H9 (cell line): ENCODE data around the gene VANGL2. TPM values are rescaled to one million over a fixed set of nuclear protein-coding genes. Genes with fewer than 3 reads are reported as not detected.

Experiments
- DNase-seq: peaks from one replicate; pipeline ENCODE4 v3.0.0-alpha.2; 2017
- H2AFZ ChIP-seq: one replicate; pipeline ENCODE4 v1.6.1; 2013; ENCODE audit warnings: mild to moderate bottlenecking, low read length, control low read depth, moderate library complexity
- H2AK5ac ChIP-seq: 2 replicates; pipeline ENCODE4 v1.6.1; 2013; ENCODE audit warnings: low read length, control low read depth, mixed read lengths; ENCODE audit not compliant: insufficient read length
- H2BK120ac ChIP-seq: one replicate; pipeline ENCODE4 v1.6.1; 2013; ENCODE audit warnings: low read depth, mild to moderate bottlenecking, low read length, control low read depth, inconsistent platforms; ENCODE audit not compliant: poor library complexity, severe bottlenecking
- H2BK12ac ChIP-seq: 2 replicates; pipeline ENCODE4 v1.6.1; 2013; ENCODE audit warnings: low read length, control low read depth, mixed read lengths, low read depth; ENCODE audit not compliant: insufficient read length
- H2BK15ac ChIP-seq: 2 replicates; pipeline ENCODE4 v1.6.1; 2013; ENCODE audit warnings: low read depth, low read length, control low read depth
- H2BK20ac ChIP-seq: one replicate; pipeline ENCODE4 v1.6.1; 2013; ENCODE audit warnings: low read depth, mild to moderate bottlenecking, low read length, control low read depth, inconsistent platforms; ENCODE audit not compliant: poor library complexity, severe bottlenecking
- H2BK5ac ChIP-seq: 2 replicates; pipeline ENCODE4 v1.6.1; 2013; ENCODE audit warnings: low read length, control low read depth, mixed read lengths; ENCODE audit not compliant: insufficient read length
- H3K14ac ChIP-seq: 2 replicates; pipeline ENCODE4 v1.6.1; 2013; ENCODE audit warnings: low read length, control low read depth; ENCODE audit not compliant: insufficient read depth
- H3K18ac ChIP-seq: 2 replicates; pipeline ENCODE4 v1.6.1; 2013; ENCODE audit warnings: low read depth, mild to moderate bottlenecking, mixed read lengths, low read length, control low read depth; ENCODE audit not compliant: insufficient read length
- H3K23ac ChIP-seq: 2 replicates; pipeline ENCODE4 v1.6.1; 2013; ENCODE audit warnings: low read length, control low read depth, mixed read lengths, low read depth; ENCODE audit not compliant: insufficient read length
- H3K23me2 ChIP-seq: 2 replicates; pipeline ENCODE4 v1.6.1; 2013; ENCODE audit warnings: low read depth, mild to moderate bottlenecking, mixed read lengths, low read length, control low read depth; ENCODE audit not compliant: insufficient read length, poor library complexity, severe bottlenecking
- H3K27ac ChIP-seq: 2 replicates; pipeline ENCODE4 v1.5.1; 2013; ENCODE audit warnings: low read length, control low read depth, mixed read lengths, low read depth; ENCODE audit not compliant: insufficient read length
- H3K27me3 ChIP-seq: 2 replicates; pipeline ENCODE4 v1.6.1; 2013; ENCODE audit warnings: low read length, control low read depth, inconsistent platforms; ENCODE audit not compliant: insufficient read depth
- H3K4ac ChIP-seq: 2 replicates; pipeline ENCODE4 v1.6.1; 2013; ENCODE audit warnings: low read depth, mild to moderate bottlenecking, control low read depth, inconsistent platforms, low read length, moderate library complexity
- H3K4me1 ChIP-seq: 2 replicates; pipeline ENCODE4 v1.6.1; 2013; ENCODE audit warnings: low read length, control low read depth, inconsistent platforms; ENCODE audit not compliant: insufficient read depth
- H3K4me2 ChIP-seq: 2 replicates; pipeline ENCODE4 v1.6.1; 2013; ENCODE audit warnings: low read length, control low read depth, mixed read lengths; ENCODE audit not compliant: insufficient read length, insufficient read depth
- H3K56ac ChIP-seq: 2 replicates; pipeline ENCODE4 v1.6.1; 2013; ENCODE audit warnings: low read depth, mild to moderate bottlenecking, mixed read lengths, low read length, control low read depth; ENCODE audit not compliant: insufficient read length
- H3K79me1 ChIP-seq: 2 replicates; pipeline ENCODE4 v1.6.1; 2013; ENCODE audit warnings: low read depth, mild to moderate bottlenecking, moderate library complexity, low read length, control low read depth, inconsistent platforms; ENCODE audit not compliant: insufficient read depth, poor library complexity, severe bottlenecking
- H3K79me2 ChIP-seq: 2 replicates; pipeline ENCODE4 v1.6.1; 2013; ENCODE audit warnings: low read length, control low read depth, inconsistent platforms; ENCODE audit not compliant: insufficient read depth
- H3K9ac ChIP-seq: 2 replicates; pipeline ENCODE4 v1.6.1; 2013; ENCODE audit warnings: low read length, control low read depth, mixed read lengths; ENCODE audit not compliant: insufficient read length; ENCODE audit errors: extremely low read depth
- H3K9me3 ChIP-seq: one replicate; pipeline ENCODE4 v1.6.1; 2013; ENCODE audit warnings: low read depth, low read length, inconsistent platforms; ENCODE audit not compliant: control insufficient read depth
- H3T11ph ChIP-seq: one replicate; pipeline ENCODE4 v1.6.1; 2013; ENCODE audit warnings: mild to moderate bottlenecking, low read length, control low read depth, inconsistent platforms
- H4K20me1 ChIP-seq: one replicate; pipeline ENCODE4 v1.6.1; 2013; ENCODE audit not compliant: control insufficient read depth, insufficient read length, insufficient read depth
- H4K5ac ChIP-seq: 2 replicates; pipeline ENCODE4 v1.6.1; 2013; ENCODE audit warnings: low read depth, mild to moderate bottlenecking, mixed read lengths, low read length, control low read depth; ENCODE audit not compliant: insufficient read length
- H4K8ac ChIP-seq: replicated peaks from 2 replicates; pipeline ENCODE4 v1.6.1; 2013; ENCODE audit warnings: low read length, control low read depth, mixed read lengths, low read depth; ENCODE audit not compliant: insufficient read length
- H4K91ac ChIP-seq: 2 replicates; pipeline ENCODE4 v1.6.1; 2013; ENCODE audit warnings: low read depth, mild to moderate bottlenecking, moderate library complexity, mixed read lengths, low read length, control low read depth; ENCODE audit not compliant: insufficient read length
- H3K27ac Mint-ChIP-seq, 3 experiments: 2 replicates in 2 of 3; 3 replicates in 1 of 3; pipeline ENCODE4 v1.8.0; 2020 to 2021; ENCODE audit warnings: mixed read lengths in 3 of 3, mild to moderate bottlenecking in 1 of 3, moderate library complexity in 1 of 3
- H3K27me3 Mint-ChIP-seq: 2 replicates; pipeline ENCODE4 v1.8.0; 2021; ENCODE audit warnings: low read depth, mild to moderate bottlenecking, moderate library complexity, mixed read lengths
- H3K36me3 Mint-ChIP-seq, 3 experiments: 2 replicates in 2 of 3; 3 replicates in 1 of 3; pipeline ENCODE4 v1.8.0; 2020 to 2021; ENCODE audit warnings: low read depth in 3 of 3, mixed read lengths in 3 of 3; ENCODE audit not compliant: insufficient read depth in 1 of 3
- H3K4me1 Mint-ChIP-seq, 2 experiments: 2 replicates each; pipeline ENCODE4 v1.8.0; 2020; ENCODE audit warnings: mixed read lengths in 2 of 2
- H3K4me3 Mint-ChIP-seq, 2 experiments: 2 replicates in 1 of 2; 3 replicates in 1 of 2; pipeline ENCODE4 v1.8.0; 2020 to 2021; ENCODE audit warnings: mild to moderate bottlenecking in 2 of 2, mixed read lengths in 2 of 2, moderate library complexity in 1 of 2
- H3K9me3 Mint-ChIP-seq, 2 experiments: 2 replicates in 1 of 2; 3 replicates in 1 of 2; pipeline ENCODE4 v1.8.0; 2020; ENCODE audit warnings: mild to moderate bottlenecking in 2 of 2, mixed read lengths in 2 of 2, moderate library complexity in 1 of 2
- WGBS: extraction: QIAGEN DNeasy Blood & Tissue Kit; methylation state at CpG from one replicate; pipeline ENCODE4 v1.1.7; 2013; ENCODE audit warnings: missing lambda C conversion rate, low lambda C conversion rate, mixed read lengths; ENCODE audit not compliant: insufficient read length; ENCODE audit errors: extremely low coverage; 5-methylcytosine and 5-hydroxymethylcytosine counted together
- total RNA-seq: library from RNA; stranded (reverse); gene quantifications from 2 replicates; pipeline ENCODE4 v1.2.1, GENCODE V29; 2021
- TF ChIP-seq, protein P1 (sequence below): fragments of 200-600 bp; sonication (generic); conservative IDR thresholded peaks from 3 replicates; pipeline ENCODE4 v1.8.0; 2021; ENCODE audit warnings: antibody characterized with exemption, mild to moderate bottlenecking

VANGL2 gene
- total RNA-seq, 1 experiment from 2014 or later: 58.5 TPM

DNA sequence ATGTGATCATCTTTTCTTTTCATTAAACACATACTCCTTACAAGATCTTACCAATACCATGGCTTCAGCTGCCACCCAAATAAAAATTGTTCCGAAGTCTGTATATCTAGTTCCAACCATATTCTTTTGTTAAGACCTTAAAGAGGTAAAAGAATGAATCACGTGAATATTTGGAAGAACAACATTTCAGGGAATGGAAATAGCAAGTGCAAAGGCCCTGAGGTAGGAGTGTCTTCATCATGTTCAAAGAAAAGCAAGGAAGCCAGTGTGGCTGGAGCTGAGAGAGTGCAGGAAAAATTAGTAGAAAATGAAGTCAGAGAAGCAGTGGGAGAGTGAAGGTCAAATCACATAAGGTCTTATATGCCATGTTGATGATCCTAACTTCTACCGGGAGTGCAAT is 71.7 kb downstream of the VANGL2 start:
- no peak overlapping the region for H2BK120ac ChIP-seq
- Mint-ChIP-seq H3K36me3 (no peaks in the 10 kb centered on the region), H3K4me1 (no peaks in the 10 kb centered on the region), H3K27me3 (no peaks in the 10 kb centered on the region), H3K27ac (no peak overlapping the region), H3K4me3 (no peak overlapping the region), H3K9me3 (no peaks in the 10 kb centered on the region)
- no peak overlapping the region for H3K56ac ChIP-seq
- H2AK5ac ChIP-seq: no peak overlapping the region
- H4K5ac ChIP-seq: no peak overlapping the region
- TF ChIP-seq, protein P1, sequence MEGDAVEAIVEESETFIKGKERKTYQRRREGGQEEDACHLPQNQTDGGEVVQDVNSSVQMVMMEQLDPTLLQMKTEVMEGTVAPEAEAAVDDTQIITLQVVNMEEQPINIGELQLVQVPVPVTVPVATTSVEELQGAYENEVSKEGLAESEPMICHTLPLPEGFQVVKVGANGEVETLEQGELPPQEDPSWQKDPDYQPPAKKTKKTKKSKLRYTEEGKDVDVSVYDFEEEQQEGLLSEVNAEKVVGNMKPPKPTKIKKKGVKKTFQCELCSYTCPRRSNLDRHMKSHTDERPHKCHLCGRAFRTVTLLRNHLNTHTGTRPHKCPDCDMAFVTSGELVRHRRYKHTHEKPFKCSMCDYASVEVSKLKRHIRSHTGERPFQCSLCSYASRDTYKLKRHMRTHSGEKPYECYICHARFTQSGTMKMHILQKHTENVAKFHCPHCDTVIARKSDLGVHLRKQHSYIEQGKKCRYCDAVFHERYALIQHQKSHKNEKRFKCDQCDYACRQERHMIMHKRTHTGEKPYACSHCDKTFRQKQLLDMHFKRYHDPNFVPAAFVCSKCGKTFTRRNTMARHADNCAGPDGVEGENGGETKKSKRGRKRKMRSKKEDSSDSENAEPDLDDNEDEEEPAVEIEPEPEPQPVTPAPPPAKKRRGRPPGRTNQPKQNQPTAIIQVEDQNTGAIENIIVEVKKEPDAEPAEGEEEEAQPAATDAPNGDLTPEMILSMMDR: no peak
- no peak overlapping the region for H4K8ac ChIP-seq
- H2BK15ac ChIP-seq: no peak overlapping the region
- no peak overlapping the region for H2AFZ ChIP-seq
- H3K79me1 ChIP-seq: no peaks in the 10 kb centered on the region
- no peaks in the 10 kb centered on the region for H4K20me1 ChIP-seq
- no peaks in the 10 kb centered on the region for H3K9me3 ChIP-seq
- H3K9ac ChIP-seq: no peak overlapping the region
- no peak overlapping the region for H2BK12ac ChIP-seq
- no peak overlapping the region for H2BK20ac ChIP-seq
- no peak overlapping the region for H4K91ac ChIP-seq
- DNase-seq: no peak
- no peaks in the 10 kb centered on the region for H3K79me2 ChIP-seq
- H3K23ac ChIP-seq: no peak overlapping the region
- no peak overlapping the region for H3K4ac ChIP-seq
- WGBS: no CpG with 5 or more reads among the region's 3 CpGs
- H3K4me2 ChIP-seq: no peak overlapping the region
- no peaks in the 10 kb centered on the region for H3K23me2 ChIP-seq
- no peaks in the 10 kb centered on the region for H3K4me1 ChIP-seq
- no peak overlapping the region for H2BK5ac ChIP-seq
- no peak overlapping the region for H3T11ph ChIP-seq
- H3K18ac ChIP-seq: no peak overlapping the region
- H3K27ac ChIP-seq: no peak overlapping the region
- no peaks in the 10 kb centered on the region for H3K27me3 ChIP-seq
- no peak overlapping the region for H3K14ac ChIP-seq
